Inflammatory macrophage treated with lipopolysaccharide for 4 hours (primary cell): Measurements from ENCODE around the gene MXI1.

Experiments used
- DNase-seq: peaks from one replicate; pipeline ENCODE4 v3.0.0-alpha.2; 2020

Gene MXI1

GRCh38 chr10:110216942-110217661 is 9.7 kb downstream of the MXI1 start:
- no peak for DNase-seq

- DNase-seq: no peak
These were observed 10.2 kb downstream of the MXI1 start for GRCh38 chr10:110217662-110218008.

- DNase-seq: peak; percentile 66
These were observed 11.2 kb downstream of the MXI1 start for GRCh38 chr10:110218632-110219031.

- DNase-seq: no peak
These were observed 12.5 kb downstream of the MXI1 start for GRCh38 chr10:110219884-110220283.

- no peak for DNase-seq
These were observed 13.0 kb downstream of the MXI1 start for GRCh38 chr10:110220398-110220797.

- DNase-seq: no peak
These were observed 13.8 kb downstream of the MXI1 start for GRCh38 chr10:110221044-110221720.

GRCh38 chr10:110221721-110222261 is 14.4 kb downstream of the MXI1 start:
- DNase-seq: peak; percentile 90

- DNase-seq: no peak
These were observed 15.4 kb downstream of the MXI1 start for GRCh38 chr10:110222641-110223297.

- no peak for DNase-seq
These were observed 16.0 kb downstream of the MXI1 start for GRCh38 chr10:110223298-110223925.

GRCh38 chr10:110224992-110225391 is 17.6 kb downstream of the MXI1 start:
- no peak for DNase-seq

GRCh38 chr10:110225441-110225755 is 18.0 kb downstream of the MXI1 start:
- no peak for DNase-seq

- peak; percentile 94 for DNase-seq
These were observed 18.5 kb downstream of the MXI1 start for GRCh38 chr10:110225756-110226542.

GRCh38 chr10:110226543-110226925 is 19.1 kb downstream of the MXI1 start:
- DNase-seq: peak; percentile 78

GRCh38 chr10:110226926-110227641 is 19.7 kb downstream of the MXI1 start:
- DNase-seq: peak; percentile 30

GRCh38 chr10:110228066-110228465 is 20.7 kb downstream of the MXI1 start:
- DNase-seq: no peak

- DNase-seq: no peak
These were observed 21.8 kb downstream of the MXI1 start for GRCh38 chr10:110229155-110229554.

- no peak for DNase-seq
These were observed 26.4 kb downstream of the MXI1 start for GRCh38 chr10:110233846-110234245.

- no peak for DNase-seq
These were observed 30.6 kb downstream of the MXI1 start for GRCh38 chr10:110237894-110238480.

GRCh38 chr10:110239892-110240291 is 32.5 kb downstream of the MXI1 start:
- DNase-seq: no peak

- DNase-seq: no peak
These were observed 34.0 kb downstream of the MXI1 start for GRCh38 chr10:110241407-110241806.

GRCh38 chr10:110241841-110242240 is 34.4 kb downstream of the MXI1 start:
- no peak for DNase-seq

GRCh38 chr10:110242511-110242910 is 35.1 kb downstream of the MXI1 start:
- no peak for DNase-seq
